Fibroblast of villous mesenchyme (primary cell): ENCODE measurements around the gene LRRC3. TPM values are rescaled to one million over a fixed set of nuclear protein-coding genes. Genes with fewer than 3 reads are reported as not detected.
"Not testable (repeated sequence)": the region's sequence is repeated elsewhere in the genome, so short reads cannot be mapped to it uniquely, and the experiment has no call there.

ENCODE experiments used
- DNase-seq: peaks from one replicate; pipeline ENCODE4 v3.0.0-alpha.2; 2010; ENCODE audit warnings: low read depth
- H3K4me3 ChIP-seq: 2 replicates; pipeline ENCODE4 v1.5.1; 2011; ENCODE audit warnings: low read depth, mild to moderate bottlenecking, low read length
- CTCF ChIP-seq: IDR thresholded peaks from 2 replicates; pipeline ENCODE4 v1.5.1; 2012; ENCODE audit warnings: low read depth, mild to moderate bottlenecking, low read length; ENCODE audit not compliant: insufficient read depth
- total RNA-seq: library from RNA; depleted of rRNA; stranded (reverse); fragments of >200 nt; gene quantifications from 2 replicates; pipeline ENCODE4 v1.2.3, GENCODE V29; 2012

LRRC3 gene
- total RNA-seq, 1 donor = under 0.01 TPM

- TF ChIP-seq CTCF = no peak
- no peak for DNase-seq
- H3K4me3 ChIP-seq = no peak overlapping the region
Observed at GRCh38 chr21:44502171-44502958, 47.1 kb downstream of the LRRC3 start.

- H3K4me3 ChIP-seq, DNase-seq: not testable (repeated sequence)
Observed at GRCh38 chr21:44503006-44503889, 47.9 kb downstream of the LRRC3 start.

GRCh38 chr21:44503901-44504399 is 48.6 kb downstream of the LRRC3 start:
- no peak for TF ChIP-seq CTCF
- H3K4me3 ChIP-seq = no peak overlapping the region
- no peak for DNase-seq

GRCh38 chr21:44505673-44506278 is 50.5 kb downstream of the LRRC3 start:
- TF ChIP-seq CTCF = no peak
- no peak for DNase-seq
- H3K4me3 ChIP-seq = no peak overlapping the region

- no peak for TF ChIP-seq CTCF
- no peak overlapping the region for H3K4me3 ChIP-seq
- no peak for DNase-seq
Observed at GRCh38 chr21:44506279-44507255, 51.3 kb downstream of the LRRC3 start.

- no peak overlapping the region for H3K4me3 ChIP-seq
- TF ChIP-seq CTCF = no peak
- DNase-seq = no peak
Observed at GRCh38 chr21:44507673-44508425, 52.5 kb downstream of the LRRC3 start.
